Glomerular visceral epithelial cell (primary cell): ENCODE results near the gene GKN1.

ENCODE experiments used
- DNase-seq: peaks from one replicate; pipeline ENCODE4 v3.0.0-alpha.2; 2016; ENCODE audit errors: extremely low spot score

Gene GKN1

DNA sequence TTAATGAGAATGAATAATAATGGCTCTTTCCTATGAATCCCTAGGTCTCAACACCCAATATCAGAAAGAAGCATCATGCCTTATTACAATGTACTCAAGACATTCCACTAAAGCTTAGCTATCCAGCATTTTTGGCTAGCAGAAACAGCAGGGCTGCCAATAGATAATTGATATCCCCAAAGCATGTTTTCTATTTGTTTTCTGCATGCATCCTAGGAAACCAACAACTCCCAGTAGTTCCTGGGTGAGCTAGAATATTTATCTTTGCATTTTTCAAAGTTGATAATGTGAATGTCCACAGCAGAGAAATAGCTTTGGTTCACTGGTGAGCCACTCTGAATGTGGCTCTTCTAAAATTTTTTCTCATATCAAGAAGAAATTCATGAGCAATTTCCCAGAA, 32.7 kb downstream of the GKN1 start:
- no peak for DNase-seq

- DNase-seq: no peak
These were observed 33.2 kb downstream of the GKN1 start for GRCh38 chr2:69007603-69008002.

DNA sequence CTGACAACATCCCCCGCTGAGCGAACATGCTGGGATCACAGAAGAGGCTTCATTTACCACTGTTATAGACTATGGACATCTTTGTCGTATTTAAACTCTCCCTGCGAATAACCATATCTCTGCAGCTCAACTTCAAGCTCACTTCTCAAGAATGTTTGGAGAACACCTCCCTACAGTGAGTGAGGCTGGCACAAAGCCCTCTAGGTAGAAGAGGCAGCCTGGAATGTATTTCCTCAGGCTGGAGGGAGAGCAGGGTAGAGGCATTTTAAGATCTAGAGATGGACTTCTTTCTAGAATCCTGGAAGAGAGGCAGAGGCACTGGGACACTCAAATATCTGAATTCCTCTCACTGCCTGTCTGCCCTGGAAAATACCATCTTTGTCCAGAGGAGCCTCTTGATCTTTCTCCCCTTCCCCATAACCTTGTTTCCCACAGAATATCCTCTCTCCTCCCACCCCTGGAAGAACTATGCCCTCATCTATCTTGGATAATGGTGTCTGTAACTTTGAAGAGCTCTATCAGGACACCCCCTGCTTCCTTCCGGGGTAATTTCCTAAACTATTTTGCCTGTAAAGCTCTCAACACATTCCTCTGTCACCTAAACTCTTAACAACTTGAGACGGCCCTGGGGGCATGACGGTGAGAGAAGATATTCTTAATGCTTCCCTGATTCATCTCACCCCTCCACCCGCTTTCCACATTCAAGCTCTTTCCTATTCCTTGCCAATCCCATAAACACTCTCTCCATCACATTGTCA, 36.2 kb downstream of the GKN1 start:
- no peak for DNase-seq

DNA sequence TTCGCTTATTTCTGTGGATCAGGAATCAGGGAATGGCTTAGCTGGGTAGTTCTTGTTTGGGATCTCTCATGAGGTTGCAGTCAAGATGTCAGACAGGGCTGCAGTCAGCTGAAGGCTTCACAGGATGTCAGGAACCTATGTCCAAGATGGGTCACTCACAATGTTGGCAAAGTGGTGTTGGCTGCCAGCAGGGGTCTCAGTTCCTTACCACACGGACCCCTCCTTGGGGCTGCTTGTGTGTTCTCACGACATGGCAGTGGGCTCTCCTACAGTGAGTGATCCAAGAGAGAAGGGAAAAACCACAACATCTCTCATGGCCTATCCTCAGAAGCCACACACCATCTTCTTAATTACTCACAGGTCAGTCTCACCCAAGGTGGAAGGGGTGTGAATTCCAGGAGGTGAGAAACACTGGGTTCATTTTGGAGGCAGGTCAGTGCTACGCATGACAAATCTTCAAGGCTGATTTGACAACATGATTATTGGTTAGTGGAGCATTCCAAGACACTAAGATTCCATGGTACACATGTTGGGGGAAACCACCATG, 37.2 kb downstream of the GKN1 start:
- DNase-seq: peak; percentile 77

DNA sequence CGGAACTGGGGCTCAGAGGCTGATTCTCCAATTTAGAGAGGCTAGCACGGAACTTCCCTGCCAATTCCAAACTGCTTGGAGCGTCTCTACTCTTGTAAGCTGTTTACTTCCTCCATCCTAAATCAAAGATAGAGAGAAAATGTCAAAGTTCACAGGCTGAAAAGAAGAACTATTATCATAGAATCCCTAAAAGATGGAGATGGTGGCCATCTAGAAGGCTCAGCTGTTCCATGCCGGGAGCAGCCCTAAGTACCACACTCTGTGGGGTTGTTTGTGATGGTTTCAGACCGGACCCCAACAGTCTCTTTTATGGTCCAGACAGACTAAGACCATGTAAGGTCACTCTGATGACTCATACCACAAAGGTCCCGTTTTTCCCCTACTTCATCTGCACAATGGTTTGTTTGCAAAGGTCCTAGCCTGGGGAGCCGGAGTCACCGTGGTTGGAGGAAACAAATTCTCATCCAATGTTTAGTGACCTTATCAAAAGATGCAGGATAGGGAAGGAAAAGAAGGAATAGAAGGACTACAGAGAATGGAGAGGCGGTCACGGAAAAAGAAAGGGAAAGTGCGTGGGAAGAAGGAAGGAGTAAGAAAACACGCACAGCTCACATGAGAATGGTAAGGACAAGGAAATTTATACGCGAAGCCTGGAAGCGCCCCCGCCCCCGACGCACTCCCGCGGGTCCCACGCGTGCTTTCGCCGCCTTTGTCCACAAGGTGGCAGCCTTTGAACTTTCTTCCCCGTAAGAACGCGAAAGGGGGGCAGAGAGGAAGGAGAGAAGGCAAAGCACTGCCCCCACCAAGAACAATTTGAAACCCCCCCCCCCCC, 38.1 kb downstream of the GKN1 start:
- peak; percentile 63 for DNase-seq

DNA sequence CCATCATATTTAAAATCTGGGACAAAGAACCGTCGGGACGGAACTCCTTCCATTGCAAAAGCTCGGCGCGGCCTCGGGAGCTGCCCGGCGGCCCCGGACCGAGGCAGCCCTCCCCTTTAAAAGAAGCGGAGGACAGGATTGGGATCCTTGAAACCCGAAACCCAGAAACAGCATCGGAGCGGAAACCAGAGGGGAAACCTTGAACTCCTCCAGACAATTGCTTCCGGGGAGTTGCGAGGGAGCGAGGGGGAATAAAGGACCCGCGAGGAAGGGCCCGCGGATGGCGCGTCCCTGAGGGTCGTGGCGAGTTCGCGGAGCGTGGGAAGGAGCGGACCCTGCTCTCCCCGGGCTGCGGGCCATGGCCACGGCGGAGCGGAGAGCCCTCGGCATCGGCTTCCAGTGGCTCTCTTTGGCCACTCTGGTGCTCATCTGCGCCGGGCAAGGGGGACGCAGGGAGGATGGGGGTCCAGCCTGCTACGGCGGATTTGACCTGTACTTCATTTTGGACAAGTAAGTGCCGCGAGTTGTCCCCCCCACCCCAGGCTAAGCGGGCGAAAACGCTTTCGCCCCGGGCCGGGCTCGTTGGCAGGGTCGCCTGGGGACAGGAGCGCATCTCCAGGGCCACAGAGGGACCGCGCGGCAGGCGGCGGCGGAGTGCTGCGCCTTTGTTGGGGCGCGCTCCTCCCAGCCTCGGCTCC, 38.9 kb downstream of the GKN1 start, which contains the start of gene ANTXR1:
Gene ANTXR1 (plus strand): TSS at position 38 of the 698 bp plus-strand sequence. CDS start 321 bp downstream, at position 359.
- peak; percentile 67 for DNase-seq

GRCh38 chr2:69013840-69014821, 39.7 kb downstream of the GKN1 start:
- no peak for DNase-seq

DNA sequence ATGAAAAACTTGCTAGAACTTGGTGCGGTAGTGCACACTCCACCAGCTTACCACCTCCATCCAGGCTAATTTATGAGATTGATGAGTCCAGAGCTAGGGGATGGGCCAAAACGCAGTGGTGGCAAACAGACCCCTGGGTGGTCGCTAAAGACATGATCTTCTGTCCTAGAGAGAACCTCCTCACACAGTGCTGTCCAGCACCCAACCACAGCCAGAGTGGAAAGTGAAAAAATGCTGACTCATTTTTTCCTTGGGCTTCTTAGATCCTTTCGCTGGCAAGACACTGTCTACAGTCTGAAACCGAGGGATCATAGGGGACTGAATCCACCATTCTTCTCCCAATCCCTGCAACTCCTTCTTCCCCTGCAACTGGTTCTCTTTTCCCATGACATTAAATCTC, 42.6 kb downstream of the GKN1 start:
- DNase-seq: no peak

- DNase-seq: no peak
These were observed 43.4 kb downstream of the GKN1 start for GRCh38 chr2:69017835-69018234.

- no peak for DNase-seq
These were observed 44.3 kb downstream of the GKN1 start for GRCh38 chr2:69018678-69019095.

DNA sequence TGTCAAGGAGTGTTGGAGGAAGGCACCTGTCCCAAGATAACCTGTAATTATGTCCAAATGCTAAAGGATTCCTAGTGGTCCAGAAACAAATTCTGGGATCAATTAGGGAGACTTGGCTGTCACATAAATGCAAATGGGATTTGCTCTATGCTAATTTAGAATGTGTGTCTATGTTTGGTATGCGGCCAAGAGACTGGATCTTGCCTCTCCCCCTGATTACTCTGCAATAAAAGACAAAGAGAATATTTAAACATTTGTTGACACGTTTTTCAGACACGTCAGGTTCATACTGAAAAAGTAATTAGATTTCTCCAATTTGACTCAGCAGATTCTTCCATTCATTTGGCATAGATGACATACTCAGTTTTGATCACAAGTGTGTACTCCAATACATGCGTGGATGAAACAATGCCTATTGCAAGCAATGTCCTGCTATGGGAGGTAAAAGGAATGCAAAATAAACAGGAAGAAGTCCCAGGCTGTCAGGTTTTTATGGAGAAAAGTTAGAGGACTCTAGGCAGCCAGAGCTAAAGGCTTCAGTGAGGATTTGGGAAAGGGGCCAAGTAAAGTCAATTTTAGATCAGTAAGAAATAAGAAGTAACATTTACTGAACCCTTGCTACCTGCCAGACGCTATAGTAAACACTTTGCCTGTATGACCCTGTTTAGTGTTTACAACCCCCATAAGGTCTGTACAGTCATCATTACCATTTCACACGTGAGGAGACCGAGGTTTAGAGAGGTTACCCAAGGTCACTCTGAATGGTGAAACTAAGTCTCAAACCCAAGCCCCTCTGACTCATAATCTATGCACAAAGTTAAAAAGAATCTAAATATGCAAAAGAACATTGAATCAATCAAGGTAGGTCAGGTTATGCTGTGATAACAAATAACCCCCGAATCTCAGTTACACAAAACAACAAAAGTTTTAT, 46.3 kb downstream of the GKN1 start:
- DNase-seq: no peak

DNA sequence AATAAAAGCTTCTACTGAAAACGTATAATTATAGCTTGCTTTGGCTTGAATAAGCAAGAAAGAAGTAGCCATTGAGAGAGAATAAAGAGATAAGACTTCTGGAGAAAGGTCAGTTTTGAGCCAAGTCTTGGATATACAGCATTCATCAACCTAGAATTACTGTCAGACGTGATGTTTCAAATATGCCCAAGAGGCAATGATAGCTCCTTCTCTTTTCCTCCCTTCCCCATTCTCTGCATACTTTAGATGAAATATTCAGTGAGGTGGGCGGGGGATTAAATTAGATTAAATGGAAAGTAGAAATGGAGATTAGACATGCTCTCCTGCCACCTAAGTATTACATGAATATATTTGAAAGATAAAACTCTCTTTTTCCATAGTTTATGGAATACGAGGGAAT, 47.3 kb downstream of the GKN1 start:
- no peak for DNase-seq

DNA sequence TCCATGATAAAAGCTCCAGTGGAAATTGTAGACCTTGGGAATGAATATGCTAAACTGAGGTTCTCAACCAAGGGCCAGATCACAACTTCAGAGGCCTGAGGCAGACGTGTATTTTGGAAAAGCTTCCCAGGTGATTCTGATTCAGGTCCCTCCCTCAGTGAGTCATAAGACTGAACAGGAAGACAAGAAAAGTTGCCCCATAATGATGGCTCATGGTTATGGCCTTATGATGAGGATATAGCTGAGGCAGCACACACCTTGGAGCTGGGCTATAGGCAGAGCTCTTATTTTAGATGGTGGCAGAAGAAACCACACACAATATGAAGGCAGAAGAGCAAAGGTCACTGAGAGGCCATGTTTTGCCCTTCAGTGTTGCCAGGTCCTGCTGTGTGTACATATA, 48.1 kb downstream of the GKN1 start:
- no peak for DNase-seq

GRCh38 chr2:69023236-69023635, 48.8 kb downstream of the GKN1 start:
- no peak for DNase-seq

DNA sequence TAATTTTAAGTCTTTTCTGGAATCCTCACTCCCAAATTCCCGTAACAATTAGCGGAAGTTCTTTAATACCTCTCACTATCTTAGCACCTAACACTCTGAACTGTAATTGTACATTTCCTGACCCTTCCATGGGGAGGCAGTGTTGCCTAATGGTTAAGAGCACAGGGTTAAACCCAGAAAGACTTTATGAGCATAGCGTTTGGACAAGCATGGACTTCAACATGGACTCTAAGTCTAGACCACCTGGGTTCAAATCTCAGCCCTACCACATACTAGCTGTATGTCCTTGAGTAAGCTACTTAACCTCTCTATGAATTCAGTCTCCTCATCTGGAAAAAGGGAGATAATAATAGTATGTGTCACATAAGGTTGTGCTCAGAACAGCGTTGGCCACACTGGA, 51.6 kb downstream of the GKN1 start:
- DNase-seq: no peak

GRCh38 chr2:69026691-69027459, 52.4 kb downstream of the GKN1 start:
- no peak for DNase-seq
